MM.1S (cell line): ENCODE data around the gene GATB.
A peak's percentile ranks its signal among the peaks of the same experiment; 100 is the strongest.

Source experiments
- DNase-seq: peaks from one replicate; pipeline ENCODE4 v3.0.0-alpha.2; 2015
- H2AFZ ChIP-seq: fragments of 300-600 bp; sonication (generic); 2 replicates; pipeline ENCODE4 v1.6.0; 2016; ENCODE audit warnings: antibody characterized with exemption, low read length
- H3F3A ChIP-seq: fragments of 300-600 bp; sonication (generic); 2 replicates; pipeline ENCODE4 v1.6.1; 2016; ENCODE audit warnings: mild to moderate bottlenecking, antibody characterized with exemption, low read length, moderate library complexity, mixed read lengths; ENCODE audit not compliant: insufficient read depth
- H3K27ac ChIP-seq: fragments of 300-600 bp; sonication (generic); 2 replicates; pipeline ENCODE4 v1.5.1; 2016; ENCODE audit warnings: mild to moderate bottlenecking, low read length
- H3K27me3 ChIP-seq: fragments of 300-600 bp; sonication (generic); replicated peaks from 2 replicates; pipeline ENCODE4 v1.6.0; 2016; ENCODE audit warnings: low read length; ENCODE audit not compliant: insufficient read depth
- H3K36me3 ChIP-seq: fragments of 300-600 bp; sonication (generic); replicated peaks from 2 replicates; pipeline ENCODE4 v1.6.1; 2016; ENCODE audit warnings: mild to moderate bottlenecking, low read length, mixed read lengths; ENCODE audit not compliant: insufficient read depth
- H3K4me1 ChIP-seq: fragments of 300-600 bp; sonication (generic); 2 replicates; pipeline ENCODE4 v1.6.1; 2016; ENCODE audit warnings: low read length, mixed read lengths
- H3K4me2 ChIP-seq: fragments of 300-600 bp; sonication (generic); 2 replicates; pipeline ENCODE4 v1.6.0; 2016; ENCODE audit warnings: low read depth, low read length
- H3K4me3 ChIP-seq: fragments of 300-600 bp; sonication (generic); 2 replicates; pipeline ENCODE4 v1.5.1; 2016; ENCODE audit warnings: low read length, mixed read lengths
- H3K79me2 ChIP-seq: fragments of 300-600 bp; sonication (generic); 2 replicates; pipeline ENCODE4 v1.6.1; 2016; ENCODE audit warnings: mixed run types, low read length, mixed read lengths
- H3K9ac ChIP-seq: fragments of 300-600 bp; sonication (generic); 2 replicates; pipeline ENCODE4 v1.6.1; 2016; ENCODE audit warnings: low read length, mixed read lengths
- H3K9me2 ChIP-seq: fragments of 300-600 bp; sonication (generic); replicated peaks from 2 replicates; pipeline ENCODE4 v1.6.1; 2016; ENCODE audit warnings: mild to moderate bottlenecking, low read length, mixed read lengths; ENCODE audit not compliant: insufficient read depth
- H3K9me3 ChIP-seq: fragments of 300-600 bp; sonication (generic); replicated peaks from 2 replicates; pipeline ENCODE4 v1.6.1; 2016; ENCODE audit warnings: mild to moderate bottlenecking, low read length, mixed read lengths; ENCODE audit not compliant: insufficient read depth
- H4K20me1 ChIP-seq: fragments of 300-600 bp; sonication (generic); 2 replicates; pipeline ENCODE4 v1.6.1; 2016; ENCODE audit warnings: mild to moderate bottlenecking, low read length, moderate library complexity, mixed read lengths; ENCODE audit not compliant: insufficient read depth
- CTCF ChIP-seq: fragments of 300-600 bp; sonication (generic); IDR thresholded peaks from 2 replicates; pipeline ENCODE4 v1.5.1; 2016; ENCODE audit warnings: antibody characterized with exemption, low read length, mixed read lengths
- EZH2 ChIP-seq: fragments of 300-600 bp; sonication (generic); optimal IDR thresholded peaks from 2 replicates; pipeline ENCODE3; 2017; ENCODE audit warnings: low read depth, mild to moderate bottlenecking, antibody characterized with exemption, low read length, mixed read lengths
- EZH2phosphoT487 ChIP-seq: fragments of 300-600 bp; sonication (generic); IDR thresholded peaks from 2 replicates; pipeline ENCODE4 v1.6.1; 2018; ENCODE audit warnings: antibody characterized with exemption, low read length

The GATB gene

DNA sequence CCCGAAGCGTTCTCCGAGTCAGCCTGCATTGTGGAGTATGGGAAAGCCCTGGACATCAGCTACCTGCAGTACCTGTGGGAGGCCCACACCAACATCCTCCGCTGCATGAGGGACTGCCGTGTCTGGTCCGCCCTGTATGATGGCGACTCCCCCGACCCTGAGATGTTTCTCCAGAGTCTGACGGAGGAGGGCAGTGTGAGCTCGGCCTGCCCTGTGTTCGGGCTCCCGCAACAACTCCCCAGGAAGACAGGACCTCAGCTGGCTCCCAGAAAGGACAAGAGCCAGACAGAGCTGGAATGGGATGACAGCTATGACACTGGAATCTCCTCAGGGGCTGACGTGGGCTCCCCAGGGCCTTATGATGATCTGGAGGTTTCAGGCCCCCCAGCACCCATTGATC is 111.3 kb downstream of the GATB start:
- Histone ChIP-seq H3K9me2 (no peaks in the 10 kb centered on the region), H3K36me3 (no peaks in the 10 kb centered on the region), H3K27me3 (no peaks in the 10 kb centered on the region), H3K9ac (no peak overlapping the region), H3K4me3 (no peak overlapping the region), H4K20me1 (no peaks in the 10 kb centered on the region), H3K9me3 (no peaks in the 10 kb centered on the region), H3K79me2 (no peaks in the 10 kb centered on the region), H3K27ac (no peak overlapping the region), H3K4me1 (no peaks in the 10 kb centered on the region), H3F3A (no peaks in the 10 kb centered on the region), H3K4me2 (no peak overlapping the region), H2AFZ (no peak overlapping the region)
- TF ChIP-seq EZH2 (no peak), CTCF (no peak), EZH2phosphoT487 (no peak)
- no peak for DNase-seq

DNA sequence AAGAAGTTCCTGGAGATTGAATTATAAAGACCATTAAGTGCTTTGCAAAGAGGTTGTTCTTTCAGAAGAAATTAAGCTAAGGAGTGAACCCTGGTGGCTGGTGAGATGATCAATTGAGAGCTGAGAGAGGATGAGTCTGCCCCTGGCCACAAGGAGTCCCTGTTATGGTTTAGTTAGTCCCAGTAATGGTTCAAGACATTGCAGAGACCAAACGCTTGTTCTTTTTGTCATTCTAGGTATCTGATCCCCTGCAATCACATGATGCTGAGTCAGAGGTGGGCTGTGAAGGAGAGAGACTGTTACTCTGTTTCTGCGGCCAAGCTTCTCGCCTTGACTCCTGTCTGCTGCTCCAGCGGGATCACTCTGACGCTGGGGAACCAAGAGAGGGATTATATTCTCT is 114.5 kb downstream of the GATB start:
- H3K79me2 ChIP-seq = no peaks in the 10 kb centered on the region
- no peak overlapping the region for H3K27ac ChIP-seq
- H3F3A ChIP-seq = no peaks in the 10 kb centered on the region
- no peaks in the 10 kb centered on the region for H3K27me3 ChIP-seq
- no peaks in the 10 kb centered on the region for H4K20me1 ChIP-seq
- no peak overlapping the region for H3K4me3 ChIP-seq
- no peaks in the 10 kb centered on the region for H3K9me2 ChIP-seq
- H3K9ac ChIP-seq = no peak overlapping the region
- DNase-seq = no peak
- H2AFZ ChIP-seq = no peak overlapping the region
- H3K9me3 ChIP-seq = no peaks in the 10 kb centered on the region
- no peaks in the 10 kb centered on the region for H3K36me3 ChIP-seq
- TF ChIP-seq EZH2phosphoT487 (no peak), CTCF (no peak), EZH2 (no peak)
- no peaks in the 10 kb centered on the region for H3K4me1 ChIP-seq
- no peak overlapping the region for H3K4me2 ChIP-seq

DNA sequence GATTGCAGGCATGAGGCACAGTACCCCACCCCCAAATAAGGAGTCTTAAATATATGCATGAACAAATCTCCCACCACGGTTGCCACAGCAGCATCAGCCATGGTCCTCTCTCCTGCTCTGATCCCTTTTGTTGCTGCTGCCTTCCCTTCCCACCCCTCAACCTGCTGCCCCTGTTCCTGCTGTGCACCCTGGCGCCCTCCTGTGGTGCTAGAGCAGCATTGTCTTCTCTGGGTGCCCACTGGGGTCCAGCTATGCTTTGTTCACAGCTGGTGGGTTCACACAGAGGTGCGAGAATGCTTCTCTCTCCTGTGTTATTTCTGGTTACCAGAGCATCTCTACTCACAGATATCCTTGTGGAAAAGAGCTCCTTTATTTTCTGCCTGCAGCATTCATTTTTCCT is 116.2 kb downstream of the GATB start:
- no peaks in the 10 kb centered on the region for H3K9me2 ChIP-seq
- TF ChIP-seq CTCF (peak; percentile 49), EZH2 (no peak), EZH2phosphoT487 (no peak)
- H2AFZ ChIP-seq = no peak overlapping the region

More for the DNA sequence above, 116.2 kb downstream of the GATB start:
- no peaks in the 10 kb centered on the region for H3F3A ChIP-seq
- no peaks in the 10 kb centered on the region for H3K4me1 ChIP-seq
- H4K20me1 ChIP-seq = no peaks in the 10 kb centered on the region
- H3K4me2 ChIP-seq = no peak overlapping the region
- no peak overlapping the region for H3K27ac ChIP-seq
- DNase-seq = peak; percentile 20
- H3K9me3 ChIP-seq = no peaks in the 10 kb centered on the region
- H3K36me3 ChIP-seq = no peaks in the 10 kb centered on the region
- no peaks in the 10 kb centered on the region for H3K27me3 ChIP-seq
- H3K79me2 ChIP-seq = no peaks in the 10 kb centered on the region
- H3K9ac ChIP-seq = no peak overlapping the region
- H3K4me3 ChIP-seq = no peak overlapping the region
